ENCODE measurements around the gene PCGF6.
"Not testable (repeated sequence)": the region's sequence is repeated elsewhere in the genome, so short reads cannot be mapped to it uniquely, and the experiment has no call there.

The PCGF6 gene

DNA sequence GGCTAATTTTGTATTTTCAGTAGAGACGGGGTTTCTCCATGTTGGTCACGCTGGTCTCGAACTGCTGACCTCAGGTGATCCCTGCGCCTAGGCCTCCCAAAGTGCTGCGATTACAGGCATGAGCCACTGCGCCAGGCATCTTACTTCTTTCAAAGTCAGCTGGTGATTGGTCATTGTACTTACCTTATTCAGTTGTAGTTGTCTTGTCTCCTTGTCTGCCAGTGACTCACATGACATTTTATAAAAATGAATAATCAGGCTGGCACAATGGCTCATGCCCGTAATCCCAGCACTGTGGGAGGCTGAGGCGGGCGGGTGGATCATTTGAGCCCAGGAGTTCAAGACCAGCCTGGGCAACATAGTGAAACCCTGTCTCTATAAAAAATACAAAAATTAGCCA lies 9.9 kb upstream of the PCGF6 start:
- H2BK15ac ChIP-seq (ENCODE audit: low read depth, poor library complexity, severe bottlenecking); H3K23ac ChIP-seq (ENCODE audit: low read length in 2 of 2); H3K36me3 ChIP-seq (ENCODE audit: control insufficient read depth in 1 of 2, insufficient read depth in 2 of 2, low read depth in 1 of 2, low read length in 2 of 2); H3K9me3 ChIP-seq (ENCODE audit: control insufficient read depth, low read length); H2AFZ ChIP-seq (ENCODE audit: low read depth, low read length); H3K4me3 ChIP-seq (ENCODE audit: insufficient read depth in 1 of 2, low read depth in 1 of 2, low read length in 2 of 2); H3K4me1 ChIP-seq (ENCODE audit: control insufficient read depth, insufficient read depth, low read depth, low read length); H2BK120ac ChIP-seq (ENCODE audit: low read depth, low read length); DNase-seq; H3K18ac ChIP-seq (ENCODE audit: low read depth in 1 of 2, low read length in 2 of 2); H2BK5ac ChIP-seq (ENCODE audit: low read depth, low read length, poor library complexity, severe bottlenecking); H4K8ac ChIP-seq (ENCODE audit: low read length); H3K9ac ChIP-seq (ENCODE audit: low read length); H3K27me3 ChIP-seq (ENCODE audit: control insufficient read depth in 1 of 2, insufficient read depth in 1 of 2, low read length in 2 of 2); H3K4me2 ChIP-seq (ENCODE audit: low read length, poor library complexity, severe bottlenecking); H3K14ac ChIP-seq (ENCODE audit: low read length in 2 of 2); H3K4ac ChIP-seq (ENCODE audit: low read depth in 1 of 2, low read length in 2 of 2); H3K27ac ChIP-seq (ENCODE audit: low read length, poor library complexity, severe bottlenecking); H2AK5ac ChIP-seq (ENCODE audit: low read length, severe bottlenecking); H4K91ac ChIP-seq (ENCODE audit: low read length); H2BK12ac ChIP-seq (ENCODE audit: low read length in 2 of 2); H3K79me1 ChIP-seq (replicated peaks; ENCODE audit: low read length, poor library complexity, severe bottlenecking): not testable (repeated sequence)
- WGBS = 92% methylated on average over 8 of the region's 9 CpGs

- H2BK5ac ChIP-seq (ENCODE audit: low read depth, low read length, poor library complexity, severe bottlenecking); H2BK12ac ChIP-seq (ENCODE audit: low read length in 2 of 2); H3K14ac ChIP-seq (ENCODE audit: low read length in 2 of 2); H3K27ac ChIP-seq (ENCODE audit: low read length, poor library complexity, severe bottlenecking); H3K79me1 ChIP-seq (replicated peaks; ENCODE audit: low read length, poor library complexity, severe bottlenecking); H2BK15ac ChIP-seq (ENCODE audit: low read depth, poor library complexity, severe bottlenecking); H3K4me3 ChIP-seq (ENCODE audit: insufficient read depth in 1 of 2, low read depth in 1 of 2, low read length in 2 of 2); H3K9me3 ChIP-seq (ENCODE audit: control insufficient read depth, low read length); H3K4ac ChIP-seq (ENCODE audit: low read depth in 1 of 2, low read length in 2 of 2); H2BK120ac ChIP-seq (ENCODE audit: low read depth, low read length); H3K4me2 ChIP-seq (ENCODE audit: low read length, poor library complexity, severe bottlenecking); H3K9ac ChIP-seq (ENCODE audit: low read length); H2AFZ ChIP-seq (ENCODE audit: low read depth, low read length); H3K36me3 ChIP-seq (ENCODE audit: control insufficient read depth in 1 of 2, insufficient read depth in 2 of 2, low read depth in 1 of 2, low read length in 2 of 2); DNase-seq; H4K8ac ChIP-seq (ENCODE audit: low read length); H3K4me1 ChIP-seq (ENCODE audit: control insufficient read depth, insufficient read depth, low read depth, low read length); H3K23ac ChIP-seq (ENCODE audit: low read length in 2 of 2); H4K91ac ChIP-seq (ENCODE audit: low read length); H3K18ac ChIP-seq (ENCODE audit: low read depth in 1 of 2, low read length in 2 of 2); H3K27me3 ChIP-seq (ENCODE audit: control insufficient read depth in 1 of 2, insufficient read depth in 1 of 2, low read length in 2 of 2); H2AK5ac ChIP-seq (ENCODE audit: low read length, severe bottlenecking): not testable (repeated sequence)
- WGBS = 94% methylated on average over 3 of the region's 4 CpGs
Measured at GRCh38 chr10:103359493-103359892, 8.6 kb upstream of the PCGF6 start.

GRCh38 chr10:103355906-103356599 lies 5.1 kb upstream of the PCGF6 start:
- WGBS = 76% methylated on average over 4 of the region's 5 CpGs
- Histone ChIP-seq H3K14ac (ENCODE audit: low read length in 2 of 2) (no peak overlapping the region), H3K4me1 (ENCODE audit: control insufficient read depth, insufficient read depth, low read depth, low read length) (peaks cover 1% of the 10 kb centered on the region), H4K8ac (ENCODE audit: low read length) (no peak overlapping the region), H3K4me2 (ENCODE audit: low read length, poor library complexity, severe bottlenecking) (no peak overlapping the region), H3K4me3 (ENCODE audit: insufficient read depth in 1 of 2, low read depth in 1 of 2, low read length in 2 of 2) (no peak overlapping the region), H4K91ac (ENCODE audit: low read length) (no peak overlapping the region), H2BK120ac (ENCODE audit: low read depth, low read length) (no peak overlapping the region), H3K36me3 (ENCODE audit: control insufficient read depth in 1 of 2, insufficient read depth in 2 of 2, low read depth in 1 of 2, low read length in 2 of 2) (no peaks in the 10 kb centered on the region), H2BK12ac (ENCODE audit: low read length in 2 of 2) (no peak overlapping the region), H2BK15ac (ENCODE audit: low read depth, poor library complexity, severe bottlenecking) (no peak overlapping the region), H2AFZ (ENCODE audit: low read depth, low read length) (no peak overlapping the region), H3K27me3 (ENCODE audit: control insufficient read depth in 1 of 2, insufficient read depth in 1 of 2, low read length in 2 of 2) (no peaks in the 10 kb centered on the region), H2BK5ac (ENCODE audit: low read depth, low read length, poor library complexity, severe bottlenecking) (no peak overlapping the region), H3K27ac (ENCODE audit: low read length, poor library complexity, severe bottlenecking) (no peak overlapping the region), H3K23ac (ENCODE audit: low read length in 2 of 2) (no peak overlapping the region), H2AK5ac (ENCODE audit: low read length, severe bottlenecking) (no peak overlapping the region), H3K9ac (ENCODE audit: low read length) (no peak overlapping the region), H3K18ac (ENCODE audit: low read depth in 1 of 2, low read length in 2 of 2) (no peak overlapping the region), H3K9me3 (ENCODE audit: control insufficient read depth, low read length) (no peaks in the 10 kb centered on the region), H3K4ac (ENCODE audit: low read depth in 1 of 2, low read length in 2 of 2) (no peak overlapping the region), H3K79me1 (replicated peaks; ENCODE audit: low read length, poor library complexity, severe bottlenecking) (no peaks in the 10 kb centered on the region)
- DNase-seq = no peak

GRCh38 chr10:103354567-103354966 lies 3.6 kb upstream of the PCGF6 start:
- not testable (repeated sequence) for H3K4me1 ChIP-seq (ENCODE audit: control insufficient read depth, insufficient read depth, low read depth, low read length); H3K27me3 ChIP-seq (ENCODE audit: control insufficient read depth in 1 of 2, insufficient read depth in 1 of 2, low read length in 2 of 2); H3K9me3 ChIP-seq (ENCODE audit: control insufficient read depth, low read length); H2AFZ ChIP-seq (ENCODE audit: low read depth, low read length); H4K8ac ChIP-seq (ENCODE audit: low read length); H3K14ac ChIP-seq (ENCODE audit: low read length in 2 of 2); H3K4ac ChIP-seq (ENCODE audit: low read depth in 1 of 2, low read length in 2 of 2); H2BK12ac ChIP-seq (ENCODE audit: low read length in 2 of 2); H3K36me3 ChIP-seq (ENCODE audit: control insufficient read depth in 1 of 2, insufficient read depth in 2 of 2, low read depth in 1 of 2, low read length in 2 of 2); H3K23ac ChIP-seq (ENCODE audit: low read length in 2 of 2); DNase-seq; H3K79me1 ChIP-seq (replicated peaks; ENCODE audit: low read length, poor library complexity, severe bottlenecking); H2AK5ac ChIP-seq (ENCODE audit: low read length, severe bottlenecking); H3K4me2 ChIP-seq (ENCODE audit: low read length, poor library complexity, severe bottlenecking); H3K4me3 ChIP-seq (ENCODE audit: insufficient read depth in 1 of 2, low read depth in 1 of 2, low read length in 2 of 2); H4K91ac ChIP-seq (ENCODE audit: low read length); H2BK120ac ChIP-seq (ENCODE audit: low read depth, low read length); H2BK15ac ChIP-seq (ENCODE audit: low read depth, poor library complexity, severe bottlenecking); H3K9ac ChIP-seq (ENCODE audit: low read length); H3K18ac ChIP-seq (ENCODE audit: low read depth in 1 of 2, low read length in 2 of 2); H2BK5ac ChIP-seq (ENCODE audit: low read depth, low read length, poor library complexity, severe bottlenecking); H3K27ac ChIP-seq (ENCODE audit: low read length, poor library complexity, severe bottlenecking)
- WGBS = 83% methylated on average over 4 of the region's 4 CpGs

All from mesenchymal stem cell (in vitro differentiated cells and primary cell).